Kidney glomerular epithelial cell (primary cell): ENCODE results near the gene CUEDC1.

Source experiments
- DNase-seq: peaks from one replicate; lab custom pipeline; 2025; lab: John Stamatoyannopoulos, UW

The CUEDC1 gene

GRCh38 chr17:57833179-57833939 is 121.9 kb downstream of the CUEDC1 start:
- DNase-seq: peak; percentile 19

- no peak for DNase-seq
Measured at GRCh38 chr17:57832314-57833178, 122.7 kb downstream of the CUEDC1 start.

- no peak for DNase-seq
Measured at GRCh38 chr17:57830880-57831279, 124.3 kb downstream of the CUEDC1 start.

- no peak for DNase-seq
Measured at GRCh38 chr17:57823469-57824401, 131.5 kb downstream of the CUEDC1 start.

- no peak for DNase-seq
Measured at GRCh38 chr17:57819867-57820266, 135.3 kb downstream of the CUEDC1 start.

GRCh38 chr17:57819285-57819684 is 135.9 kb downstream of the CUEDC1 start:
- peak; percentile 54 for DNase-seq

- DNase-seq: no peak
Measured at GRCh38 chr17:57818066-57818465, 137.1 kb downstream of the CUEDC1 start.

GRCh38 chr17:57817299-57817698 is 137.9 kb downstream of the CUEDC1 start:
- no peak for DNase-seq

GRCh38 chr17:57814421-57814820 is 140.8 kb downstream of the CUEDC1 start:
- DNase-seq: no peak

- no peak for DNase-seq
Measured at GRCh38 chr17:57811638-57812280, 143.5 kb downstream of the CUEDC1 start.
